ENCODE measurements around the gene ATXN1L.

DNA sequence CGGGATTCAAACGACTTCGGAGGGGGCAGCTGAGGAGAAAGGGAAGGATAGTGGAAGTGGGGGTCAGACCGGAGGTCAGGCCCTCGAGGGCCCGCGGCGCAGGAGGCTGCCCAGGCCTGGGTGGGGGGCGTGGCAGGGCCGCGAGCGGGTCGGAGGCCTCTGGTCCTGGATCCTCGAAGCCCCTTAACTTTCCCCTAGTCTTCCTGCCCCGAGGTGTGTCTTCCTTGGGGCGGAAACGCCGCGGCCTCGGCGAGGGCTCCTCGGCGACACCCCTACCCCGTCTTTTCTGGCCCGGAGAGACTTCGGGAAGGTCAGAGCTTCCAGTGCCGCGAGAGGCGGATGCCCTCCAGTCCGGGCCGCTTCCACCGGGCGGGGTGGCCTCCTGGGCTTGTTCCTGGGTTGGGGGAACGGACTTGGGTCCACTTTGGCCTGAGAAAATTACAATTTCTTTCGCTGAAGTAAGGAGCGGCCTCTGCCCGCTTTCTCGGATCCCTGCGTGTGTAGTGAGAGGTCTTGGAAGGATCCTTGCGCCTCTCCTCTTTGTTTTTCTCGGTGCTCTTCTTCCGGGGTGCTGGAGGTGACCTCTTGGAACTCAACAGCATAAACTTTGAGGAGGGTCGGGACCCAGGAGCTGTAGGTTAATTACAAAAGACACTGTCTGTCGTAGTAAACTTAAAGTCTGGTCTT lies 50.0 kb downstream of the ATXN1L start:
- TF ChIP-seq EZH2 (IDR thresholded peaks at IDR 0.05; ENCODE audit: insufficient read depth, poor library complexity, severe bottlenecking) (no peak), EZH2phosphoT487 (IDR thresholded peaks at IDR 0.05; ENCODE audit: insufficient read depth, low read depth) (no peak)
